GM19351 (cell line): ENCODE data around the gene CROCC.

ENCODE experiments used
- ATAC-seq: cut with Tn5 transposase; IDR thresholded peaks from one replicate; pipeline ENCODE4 v1.9.1; 2021; ENCODE audit warnings: mild to moderate bottlenecking, moderate library complexity; ENCODE audit not compliant: unreplicated experiment

CROCC gene

DNA sequence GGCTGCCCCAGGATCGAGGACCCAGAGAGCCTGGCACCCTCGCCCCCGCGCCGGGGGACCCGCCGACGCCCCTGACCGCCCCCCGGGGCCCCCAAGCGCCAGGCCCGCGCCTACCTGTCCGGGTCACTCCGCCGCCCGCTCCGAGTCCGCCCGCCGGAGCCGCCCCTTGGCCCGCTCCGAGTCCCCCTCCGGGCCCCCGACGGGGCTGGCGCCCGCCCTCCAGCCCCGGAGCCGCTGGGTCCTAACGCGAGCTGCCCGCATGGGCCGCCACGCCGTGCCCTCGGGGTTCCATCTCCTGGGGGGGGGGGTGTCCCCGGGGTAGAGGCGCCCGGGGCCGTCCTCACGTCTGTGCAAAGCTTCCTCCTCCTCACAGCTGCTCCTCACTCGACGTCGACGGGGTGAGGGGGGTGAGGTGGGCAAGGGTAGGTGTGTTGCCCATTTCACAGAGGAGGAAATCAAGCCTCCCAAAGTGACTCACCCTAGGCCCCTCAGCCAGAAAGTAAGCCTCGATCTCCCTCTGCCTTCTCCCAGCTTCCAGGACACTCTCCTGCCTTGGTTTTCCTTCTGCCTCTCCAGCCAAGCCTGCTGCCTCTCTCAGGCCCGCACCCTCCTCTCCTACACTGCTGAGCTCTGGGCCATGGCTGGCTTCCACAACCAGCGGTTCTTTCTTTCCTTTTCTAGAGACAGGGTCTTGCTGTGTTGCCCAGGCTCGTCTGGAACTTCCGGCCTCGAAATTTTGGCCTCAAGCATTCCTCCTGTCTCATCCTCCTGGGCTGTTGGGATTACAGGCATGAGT is 58.9 kb downstream of the CROCC start, which contains the start of gene MFAP2:
TSS of gene MFAP2 (minus strand) at position 148 of the 796 bp plus-strand sequence. CDS start 2,347 bp downstream, outside the sequence.
- ATAC-seq: no peak

DNA sequence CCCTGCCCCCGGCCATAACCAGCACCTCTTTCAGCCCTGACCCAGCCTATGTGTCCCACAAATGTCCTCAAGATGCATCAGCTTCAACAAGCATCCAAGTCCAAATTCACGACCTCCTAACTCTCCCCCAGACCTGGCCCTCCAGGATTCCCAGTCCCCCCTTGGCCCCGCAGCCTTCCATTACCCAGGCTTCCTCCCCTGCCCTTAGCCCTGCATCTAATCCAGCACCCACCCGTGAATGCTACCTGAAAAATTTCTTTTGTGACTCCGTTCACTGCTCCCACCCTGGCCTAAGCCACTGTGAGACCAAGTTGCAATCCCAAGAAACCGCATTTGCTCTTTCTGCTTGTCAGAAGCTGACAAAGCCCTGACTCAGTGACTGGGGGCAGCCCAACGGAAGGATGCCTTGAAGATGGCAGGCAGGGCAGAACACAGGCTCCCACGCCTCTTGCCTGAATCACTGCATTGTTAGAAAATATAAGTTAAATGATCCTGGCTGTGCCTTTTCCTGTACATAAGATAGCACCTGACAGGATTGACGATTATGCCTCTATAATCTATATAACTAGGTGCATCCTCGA is 59.6 kb downstream of the CROCC start:
- ATAC-seq: no peak

DNA sequence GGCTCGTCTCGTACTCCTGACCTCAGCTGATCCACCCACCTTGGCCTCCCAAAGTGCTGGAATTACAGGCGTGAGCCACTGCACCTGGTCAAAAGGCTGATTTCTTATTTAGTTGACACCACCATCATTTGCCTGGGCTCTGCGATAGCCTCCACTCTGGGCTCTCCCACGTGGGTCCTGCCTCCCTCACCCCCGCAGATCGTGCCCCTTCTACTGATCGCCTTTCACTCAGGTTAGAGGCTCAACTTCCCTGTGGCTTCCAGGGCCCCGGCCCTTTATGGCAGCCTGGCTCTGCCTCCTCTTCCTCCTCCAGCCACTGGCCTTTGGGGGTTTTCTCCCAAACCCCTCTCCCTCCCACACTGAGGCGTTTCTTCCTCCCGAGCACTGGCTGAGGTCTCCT is 61.2 kb downstream of the CROCC start:
- no peak for ATAC-seq

DNA sequence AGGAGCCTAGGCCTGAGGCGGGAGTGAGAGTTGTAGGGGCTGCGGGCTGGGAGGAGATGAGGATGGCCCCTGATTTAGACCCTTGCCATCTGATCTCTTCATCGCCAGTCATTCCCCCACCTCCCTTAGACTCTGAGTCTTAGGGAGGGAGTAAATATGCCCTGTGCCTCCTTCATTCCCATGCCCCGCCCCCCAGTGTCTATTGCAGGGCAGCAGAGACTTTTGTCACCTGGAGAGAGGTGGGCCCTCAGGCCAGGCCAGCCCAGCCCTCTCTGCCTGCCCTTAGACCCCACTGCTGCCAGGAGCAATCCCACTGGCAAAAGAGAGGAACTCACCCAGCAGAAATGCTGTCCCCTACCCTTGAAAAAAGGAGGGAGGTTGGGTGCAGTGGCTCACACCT is 61.9 kb downstream of the CROCC start:
- no peak for ATAC-seq

DNA sequence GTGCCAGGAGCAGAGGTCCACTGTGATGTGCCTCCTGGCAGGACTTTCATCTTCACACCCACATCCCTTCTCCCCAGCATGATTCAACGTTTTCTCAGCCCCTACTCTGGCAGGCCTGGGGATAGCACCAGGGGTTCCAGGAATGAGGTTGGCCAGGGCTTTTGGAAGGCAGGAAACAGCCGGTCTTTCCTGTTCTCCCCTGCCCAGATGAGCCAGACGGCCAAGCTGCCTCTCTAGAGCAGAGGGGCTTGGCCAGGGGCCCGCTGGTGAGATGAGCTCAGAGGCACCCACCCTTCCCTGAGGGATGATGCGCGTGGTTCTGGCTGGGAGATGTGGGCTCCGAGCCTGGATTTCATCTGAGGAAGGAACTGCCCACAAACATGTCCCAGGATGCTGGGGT is 63.0 kb downstream of the CROCC start:
- no peak for ATAC-seq

DNA sequence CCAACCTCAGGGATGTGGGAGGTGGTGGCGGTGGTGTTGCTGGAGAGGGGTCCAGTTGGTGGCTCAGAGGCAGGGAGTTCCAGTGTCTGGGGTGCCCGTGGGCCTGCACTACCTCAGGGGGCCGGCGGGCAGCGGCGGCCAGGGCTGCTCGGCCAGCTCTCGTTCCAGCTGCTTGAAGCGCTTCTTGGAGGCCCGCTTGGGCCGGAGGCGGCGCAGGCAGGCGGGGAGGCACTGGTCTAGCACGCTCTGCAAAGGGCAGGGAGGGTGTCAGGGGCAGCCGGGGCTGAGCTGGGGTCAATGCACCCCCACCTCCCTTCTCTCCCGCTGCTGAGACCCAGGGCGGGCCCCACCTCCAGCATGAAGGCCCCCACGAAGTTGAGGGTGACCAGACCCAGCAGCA is 64.4 kb downstream of the CROCC start:
- no peak for ATAC-seq

DNA sequence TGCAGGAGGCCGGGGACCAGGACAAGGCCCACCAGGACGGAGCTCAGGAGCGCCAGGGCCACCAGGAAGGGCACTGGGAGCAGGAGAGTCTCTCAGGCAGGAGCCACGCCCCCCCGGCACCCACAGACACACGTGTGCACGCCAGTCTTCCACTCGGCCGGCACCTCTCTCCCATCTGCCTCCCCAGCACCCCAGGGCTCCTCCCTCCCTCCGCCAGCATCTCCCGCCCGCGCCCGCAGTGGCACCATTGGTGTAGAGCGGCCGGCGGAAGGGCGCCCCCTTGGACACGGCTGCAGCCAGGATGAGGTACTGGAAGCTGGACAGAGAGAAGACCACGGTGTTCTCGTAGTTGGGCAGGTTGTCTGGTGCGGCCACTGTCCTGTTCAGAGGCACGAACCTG is 64.8 kb downstream of the CROCC start:
- no peak for ATAC-seq

DNA sequence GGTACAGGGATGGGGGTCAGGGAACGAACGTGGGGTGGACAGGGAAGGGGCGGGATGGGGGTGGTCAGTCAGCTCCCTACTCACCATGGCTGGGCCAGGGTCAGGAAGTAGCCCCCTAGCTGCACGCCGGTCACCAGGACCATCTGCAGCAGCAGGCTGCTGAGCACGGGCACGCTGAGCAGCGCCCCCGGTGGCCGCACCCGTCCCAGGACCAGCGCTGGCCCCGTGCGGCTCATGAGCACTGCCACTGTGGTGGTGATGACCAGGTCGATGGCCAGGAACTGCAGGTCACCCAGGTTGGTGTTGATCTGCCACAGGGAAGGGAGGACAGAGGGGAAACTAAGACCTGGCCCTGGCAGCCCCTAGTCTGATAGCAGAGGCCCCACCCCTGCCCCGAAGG is 65.2 kb downstream of the CROCC start:
- ATAC-seq: no peak

DNA sequence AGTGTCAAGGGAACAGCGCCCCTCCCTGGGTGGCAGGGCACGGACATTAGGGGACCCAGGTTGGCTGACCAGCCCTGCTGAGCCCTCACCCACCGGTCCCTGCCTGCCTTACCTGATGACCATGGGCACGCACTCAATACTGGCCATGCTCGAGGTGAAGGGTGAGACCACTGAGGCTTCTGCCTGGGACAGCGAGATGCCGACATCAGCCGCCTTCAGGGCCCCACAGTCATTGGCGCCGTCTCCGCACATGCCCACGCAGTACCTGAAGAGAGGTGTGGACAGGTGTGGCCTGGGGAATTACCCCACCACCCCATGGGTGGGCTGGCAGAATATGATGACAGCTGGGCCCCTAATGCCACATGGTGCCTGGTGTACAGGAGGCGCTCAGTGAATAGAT is 66.5 kb downstream of the CROCC start:
- ATAC-seq: no peak

DNA sequence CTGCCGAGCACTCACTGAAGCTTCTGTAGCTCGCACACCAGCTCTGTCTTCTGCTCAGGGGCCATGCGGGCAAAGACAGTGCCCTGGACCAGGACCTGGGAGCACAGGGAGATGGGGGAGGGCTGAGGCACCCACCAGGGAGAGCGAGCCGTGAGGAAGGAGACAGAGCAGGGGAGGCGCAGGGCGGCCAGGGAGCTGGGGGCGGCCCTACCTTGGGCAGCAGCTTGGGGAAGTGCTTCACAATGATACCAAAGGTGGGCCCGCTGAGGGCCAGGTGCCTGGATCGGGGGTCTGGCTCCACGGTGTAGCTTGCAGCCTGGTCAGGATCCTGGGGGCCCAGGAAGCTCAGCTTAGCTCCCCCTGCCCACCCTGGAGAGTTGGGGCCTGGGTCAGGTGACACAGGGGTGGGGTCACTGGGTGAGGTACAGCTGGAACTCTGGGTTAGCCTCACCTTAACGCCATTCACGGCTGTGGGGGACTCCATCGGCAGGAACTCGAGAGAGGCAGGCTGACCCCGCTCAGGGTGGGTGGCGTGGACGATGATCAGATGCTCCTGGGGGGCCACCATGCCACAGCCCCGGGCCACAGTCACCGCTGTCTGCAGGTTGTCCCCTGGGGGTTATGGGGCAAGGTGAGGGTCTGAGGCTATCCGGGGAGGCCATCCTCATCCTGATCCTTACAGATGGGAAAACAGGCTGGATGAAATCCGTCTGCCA is 68.1 kb downstream of the CROCC start:
- ATAC-seq: no peak

DNA sequence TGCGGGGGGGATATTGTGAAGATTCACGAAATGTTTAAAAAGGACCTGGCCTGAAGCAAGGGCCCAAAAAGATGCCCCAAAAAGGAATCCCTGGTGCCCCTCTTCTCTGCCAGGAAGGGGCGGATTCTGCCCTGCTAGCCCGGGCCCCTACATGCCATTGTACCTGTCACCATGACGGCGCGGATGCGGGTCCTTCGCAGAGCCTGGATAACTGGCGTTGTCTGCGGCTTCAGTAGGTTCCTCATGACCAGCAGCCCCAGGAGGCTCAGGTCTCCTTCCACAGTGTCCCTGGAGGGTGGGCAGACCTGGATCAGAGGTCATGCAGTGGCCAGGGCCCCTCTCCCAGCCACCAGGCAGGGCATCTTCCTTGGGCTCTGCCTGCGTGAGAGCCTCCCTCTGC is 69.8 kb downstream of the CROCC start:
- no peak for ATAC-seq

DNA sequence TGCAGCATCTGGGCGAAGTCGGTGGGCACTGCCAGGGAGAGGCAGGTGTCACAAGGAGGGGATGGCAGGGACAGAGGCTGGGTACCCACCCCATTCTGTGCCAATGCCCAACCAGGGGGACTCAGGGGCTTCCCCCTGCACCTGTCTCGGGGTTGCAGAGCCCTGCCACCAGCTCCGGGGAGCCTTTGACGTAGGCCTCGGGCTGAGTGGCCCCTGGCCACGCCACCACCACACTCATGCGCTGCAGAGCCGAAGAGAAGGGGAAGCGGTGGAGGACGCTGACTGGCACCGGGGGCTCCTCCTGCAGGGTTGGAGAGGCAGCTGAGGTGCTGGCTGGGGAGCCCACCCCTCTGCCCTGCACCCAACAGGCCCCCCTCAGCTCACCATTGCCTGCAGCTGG is 70.4 kb downstream of the CROCC start:
- ATAC-seq: no peak

DNA sequence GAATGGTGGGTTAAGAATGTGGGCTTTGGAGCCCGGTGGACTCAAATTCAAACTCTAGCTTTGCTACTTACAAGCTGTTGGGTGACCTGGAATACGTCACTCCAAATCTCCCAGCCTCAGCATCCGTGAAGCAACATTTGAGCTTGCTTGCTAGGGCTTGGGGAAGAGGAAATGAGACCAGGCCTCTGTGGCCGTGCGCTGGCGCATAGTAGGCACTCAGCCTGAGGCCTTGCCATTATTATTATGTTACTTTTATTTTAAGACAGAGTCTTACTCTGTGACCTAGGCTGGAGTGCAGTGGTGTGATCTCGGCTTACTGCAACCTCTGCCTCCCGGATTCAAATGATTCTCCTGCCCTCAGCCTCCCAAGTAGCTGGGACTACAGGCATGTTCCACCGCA is 70.9 kb downstream of the CROCC start:
- no peak for ATAC-seq

DNA sequence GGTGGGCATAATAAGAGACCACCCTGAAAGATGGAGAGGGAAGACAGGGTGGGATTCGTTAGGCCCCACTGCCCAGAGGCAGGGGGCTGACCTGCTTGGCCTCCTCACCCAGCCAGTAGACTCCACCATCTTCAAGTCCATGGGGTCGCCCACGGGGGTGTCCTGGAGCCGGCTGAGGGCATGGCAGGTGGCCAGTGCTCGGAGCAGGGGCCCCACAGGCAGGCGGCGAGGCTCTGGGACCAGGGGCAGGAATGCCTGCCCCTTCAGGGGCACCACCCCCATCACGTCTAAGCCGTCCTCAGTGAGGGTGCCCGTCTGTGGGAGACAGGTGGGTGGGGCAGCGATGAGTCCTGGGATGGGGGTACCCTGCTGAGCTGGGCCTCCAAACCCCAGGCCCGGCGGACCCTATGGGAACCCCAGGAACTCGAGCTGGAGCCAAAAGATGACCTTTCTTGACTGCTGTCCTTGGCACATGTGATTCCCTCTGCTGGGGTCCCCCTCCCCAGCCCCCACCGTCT is 71.8 kb downstream of the CROCC start:
- no peak for ATAC-seq

DNA sequence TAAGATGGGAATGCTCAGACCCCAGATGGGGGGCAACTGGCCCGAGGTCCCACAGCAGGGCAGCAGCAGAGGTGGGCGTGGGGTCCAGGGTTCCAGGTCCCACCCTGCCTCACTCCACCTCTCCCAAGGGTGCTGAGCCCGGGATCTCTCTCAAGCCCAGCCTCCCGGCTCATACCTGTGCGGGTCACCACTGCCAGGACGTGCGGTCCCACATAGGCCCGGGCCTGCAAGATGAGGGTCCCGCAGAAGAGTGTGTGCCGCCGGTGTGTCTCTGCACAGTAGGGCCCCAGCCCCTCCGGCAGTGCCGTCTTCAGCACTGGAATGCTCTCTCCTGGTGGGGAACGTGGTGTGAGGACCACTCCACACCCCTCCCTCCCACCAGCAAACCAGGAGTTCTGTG is 75.1 kb downstream of the CROCC start:
- ATAC-seq: no peak

DNA sequence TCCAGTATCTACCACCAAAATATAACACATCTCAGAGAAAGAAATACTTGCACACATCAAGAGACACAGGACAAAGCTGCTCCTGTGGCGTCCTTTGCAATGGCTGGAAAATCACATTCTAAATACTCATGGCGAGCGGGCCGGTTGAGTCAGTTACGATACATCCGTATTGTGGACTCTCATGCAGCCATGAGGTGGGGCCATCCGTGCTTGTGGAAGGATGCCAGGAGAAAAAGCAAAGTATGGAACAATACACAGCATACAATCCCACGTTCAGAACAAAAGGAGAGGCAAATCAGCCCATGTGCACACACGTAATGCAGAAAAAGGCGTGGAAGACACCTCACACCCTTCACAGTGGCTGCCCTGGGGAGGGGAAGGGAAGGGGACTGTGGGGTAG is 76.9 kb downstream of the CROCC start:
- no peak for ATAC-seq

DNA sequence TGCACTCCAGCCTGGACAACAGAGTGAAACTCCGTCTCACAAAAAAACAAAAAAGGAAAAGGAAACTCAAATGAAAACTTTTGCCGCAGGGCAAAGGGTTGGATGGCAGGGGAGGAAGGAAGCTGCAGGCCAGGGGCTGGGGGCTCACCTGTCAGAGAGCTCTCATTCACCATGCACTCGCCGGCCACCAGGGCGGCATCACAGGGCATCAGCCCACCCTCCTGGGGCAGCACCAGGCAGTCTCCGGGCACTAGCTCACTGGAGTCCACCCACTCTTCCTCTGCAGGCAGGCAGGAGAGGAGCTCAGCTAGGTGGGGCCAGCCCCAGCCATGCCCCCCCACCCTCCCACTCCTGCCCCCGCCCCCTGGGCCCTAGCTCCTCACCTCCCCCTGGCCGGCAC is 78.1 kb downstream of the CROCC start:
- ATAC-seq: no peak

DNA sequence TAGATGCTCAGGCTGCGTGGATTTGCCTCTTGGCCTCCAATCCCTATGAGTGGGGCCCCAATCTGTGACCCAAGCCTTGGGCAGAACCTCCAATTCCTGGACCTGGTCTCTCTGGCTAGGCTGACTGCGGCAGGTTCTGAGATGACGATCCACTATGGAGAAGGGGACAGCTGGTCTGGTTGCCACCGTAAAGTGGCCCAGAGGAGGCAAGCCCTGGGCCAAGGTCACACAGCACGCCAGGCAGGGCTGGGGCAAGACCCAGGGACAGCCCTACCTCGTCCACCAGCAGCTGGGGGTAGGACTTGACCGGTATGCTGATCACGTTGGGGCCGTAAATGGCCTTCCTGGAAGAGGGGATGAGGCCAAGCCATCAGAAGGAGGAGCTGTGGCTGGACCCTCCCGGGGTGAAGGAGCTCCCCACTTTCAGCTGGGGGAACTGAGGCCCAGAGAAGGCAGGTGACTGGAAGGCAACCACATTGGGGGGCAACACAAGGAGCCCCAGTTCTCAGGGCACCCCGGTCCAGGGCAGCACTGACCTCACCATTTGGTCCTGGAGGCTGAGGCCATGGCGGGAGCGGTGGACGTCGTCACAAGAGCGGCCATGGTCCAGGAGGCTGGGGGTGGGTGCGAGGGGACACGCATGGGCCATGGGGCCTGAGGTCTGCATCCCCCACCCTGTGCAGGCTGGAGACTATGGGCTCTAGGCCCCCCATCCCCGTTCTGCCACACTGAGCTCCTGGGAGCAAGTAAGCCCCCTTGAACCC is 80.2 kb downstream of the CROCC start:
- ATAC-seq: no peak

DNA sequence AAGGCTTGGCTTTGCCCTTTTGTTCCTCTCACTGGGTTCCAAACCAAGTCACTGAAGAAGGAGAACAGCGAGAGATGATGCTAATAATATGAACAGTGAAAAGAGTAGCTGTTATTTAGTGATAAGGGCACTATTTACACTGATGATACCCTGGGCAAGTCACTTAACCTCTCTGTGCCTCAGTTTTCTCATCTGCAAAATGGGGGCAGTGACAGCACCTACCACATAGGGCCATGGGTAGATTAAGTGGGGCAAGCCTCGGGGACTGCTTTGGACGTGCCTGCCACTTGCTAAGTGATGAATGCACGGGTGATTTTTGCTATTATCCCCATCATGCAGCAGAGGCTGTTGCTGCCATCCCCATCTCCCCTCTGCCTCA is 80.8 kb downstream of the CROCC start:
- ATAC-seq: no peak

DNA sequence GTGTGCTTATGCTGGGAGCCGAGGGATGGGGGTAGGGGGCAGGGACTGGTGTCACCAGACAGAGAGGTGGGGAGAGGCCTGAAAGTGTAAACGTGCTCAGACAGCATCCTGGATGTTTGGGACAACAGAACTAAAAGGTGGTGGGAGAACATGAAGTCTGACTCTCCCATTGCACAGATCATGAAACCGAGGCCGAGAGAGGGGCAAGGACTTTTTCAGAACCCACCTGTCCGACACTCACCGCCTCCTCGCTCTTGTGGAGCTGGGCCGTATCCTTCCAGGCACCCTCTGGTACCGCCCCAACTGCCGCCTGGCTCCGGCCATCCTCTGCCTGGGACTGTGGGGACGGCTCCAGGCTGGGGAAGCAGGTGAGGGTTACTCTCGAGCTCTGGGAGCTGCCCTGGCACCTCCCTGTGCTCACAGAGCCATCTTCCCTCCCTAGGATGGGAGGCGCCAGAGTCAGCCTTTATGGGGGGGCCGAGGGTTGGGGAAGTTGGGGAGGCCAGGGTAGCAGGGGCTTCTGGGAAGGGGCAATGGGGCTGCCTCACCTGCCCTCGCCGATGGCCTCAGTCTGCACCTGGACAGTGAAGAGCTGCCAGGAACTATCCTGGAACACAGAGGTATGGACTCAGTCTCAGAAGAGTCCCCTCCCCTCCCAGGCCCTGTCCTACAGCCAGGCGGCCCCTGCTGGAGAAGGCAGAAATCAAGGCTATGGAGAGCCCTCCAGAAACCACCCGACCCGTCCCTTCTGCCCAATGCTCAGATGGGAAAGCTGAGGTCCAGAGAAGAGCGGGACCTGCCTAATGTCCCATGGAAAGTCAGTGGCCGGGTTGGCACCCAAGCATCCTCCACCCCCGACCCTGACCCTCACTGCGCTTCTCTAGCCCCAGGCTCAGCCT is 83.0 kb downstream of the CROCC start:
- ATAC-seq: no peak
